ENCODE results near the gene UBE2K. TPM values are rescaled to one million over a fixed set of nuclear protein-coding genes. Genes with fewer than 3 reads are reported as not detected.

UBE2K gene
- total and polyA plus RNA-seq, 8 donors = 7.0 to 187 (median 38.4) TPM

DNA sequence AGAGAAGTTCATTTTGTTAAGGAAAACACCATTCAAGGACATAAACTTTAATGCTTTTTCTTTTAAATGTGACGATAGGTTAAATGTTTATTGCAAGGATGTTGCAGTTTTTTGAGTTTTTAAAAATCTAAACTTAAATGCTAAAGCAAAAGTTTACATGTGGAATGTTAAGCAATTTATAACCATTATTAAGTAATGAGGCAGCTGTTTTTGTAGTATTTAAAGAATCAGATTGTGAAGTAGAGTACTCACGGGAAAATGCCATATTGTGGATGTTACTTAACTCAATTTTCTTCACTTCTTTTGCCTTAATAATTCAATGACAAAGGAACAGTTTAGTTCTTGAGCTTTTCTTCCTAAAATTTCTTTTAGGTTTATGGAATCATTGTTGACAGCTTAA lies 43.5 kb downstream of the UBE2K start:
- TF ChIP-seq, protein P1, sequence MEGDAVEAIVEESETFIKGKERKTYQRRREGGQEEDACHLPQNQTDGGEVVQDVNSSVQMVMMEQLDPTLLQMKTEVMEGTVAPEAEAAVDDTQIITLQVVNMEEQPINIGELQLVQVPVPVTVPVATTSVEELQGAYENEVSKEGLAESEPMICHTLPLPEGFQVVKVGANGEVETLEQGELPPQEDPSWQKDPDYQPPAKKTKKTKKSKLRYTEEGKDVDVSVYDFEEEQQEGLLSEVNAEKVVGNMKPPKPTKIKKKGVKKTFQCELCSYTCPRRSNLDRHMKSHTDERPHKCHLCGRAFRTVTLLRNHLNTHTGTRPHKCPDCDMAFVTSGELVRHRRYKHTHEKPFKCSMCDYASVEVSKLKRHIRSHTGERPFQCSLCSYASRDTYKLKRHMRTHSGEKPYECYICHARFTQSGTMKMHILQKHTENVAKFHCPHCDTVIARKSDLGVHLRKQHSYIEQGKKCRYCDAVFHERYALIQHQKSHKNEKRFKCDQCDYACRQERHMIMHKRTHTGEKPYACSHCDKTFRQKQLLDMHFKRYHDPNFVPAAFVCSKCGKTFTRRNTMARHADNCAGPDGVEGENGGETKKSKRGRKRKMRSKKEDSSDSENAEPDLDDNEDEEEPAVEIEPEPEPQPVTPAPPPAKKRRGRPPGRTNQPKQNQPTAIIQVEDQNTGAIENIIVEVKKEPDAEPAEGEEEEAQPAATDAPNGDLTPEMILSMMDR (IDR thresholded peaks at IDR 0.05) = no peak
- TF ChIP-seq POLR2A (IDR thresholded peaks at IDR 0.05) (no peak), POLR2AphosphoS5 (IDR thresholded peaks at IDR 0.05) (no peak)
- peaks cover 0 to 22% (median 6%) of the 10 kb centered on the region in 4 donors for H3K4me1 ChIP-seq
- WGBS, 5 donors = 85 to 98% (median 93%) methylated on average over 2 of the region's 2 CpGs
- H3K27ac ChIP-seq = no peak overlapping the region
- no peak overlapping the region for H3K4me3 ChIP-seq
- no peak for DNase-seq
- H3K27me3 ChIP-seq = no peaks in the 10 kb centered on the region
- H3K9me3 ChIP-seq = no peaks in the 10 kb centered on the region
- intact Hi-C loops (cut with DNase I; ENCODE audit: low total_unique reads) = no loop called here
- peaks cover 0 to 56% (median 30%) of the 10 kb centered on the region in 4 donors for H3K36me3 ChIP-seq

DNA sequence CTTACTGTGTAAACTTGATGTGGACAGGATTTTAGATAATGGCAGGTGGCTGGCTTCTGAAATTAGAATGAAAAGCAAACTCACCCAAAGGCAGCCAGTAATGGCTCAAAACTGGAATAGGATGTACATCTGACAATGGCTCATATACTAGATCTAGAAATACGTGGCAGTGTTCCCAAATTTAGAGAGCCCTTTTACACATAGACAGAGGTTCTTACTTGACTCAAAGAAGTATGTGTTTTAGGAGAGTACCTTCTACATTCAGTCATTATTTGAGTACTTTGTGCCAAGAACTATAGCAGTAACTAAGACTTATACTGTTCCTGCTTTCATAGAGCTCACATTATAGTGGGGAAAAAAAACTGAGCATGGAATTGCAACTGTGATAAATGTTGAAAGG lies 48.0 kb downstream of the UBE2K start:
- H3K36me3 ChIP-seq = peaks cover 8 to 59% (median 51%) of the 10 kb centered on the region in 4 donors
- no peak overlapping the region for H3K4me3 ChIP-seq
- H3K27me3 ChIP-seq = no peaks in the 10 kb centered on the region
- H3K27ac ChIP-seq = no peak overlapping the region
- H3K4me1 ChIP-seq = peaks cover 0 to 18% (median 0%) of the 10 kb centered on the region in 4 donors
- intact Hi-C loops (cut with DNase I; ENCODE audit: low total_unique reads) = no loop called here
- no peaks in the 10 kb centered on the region for H3K9me3 ChIP-seq
- DNase-seq = no peak
- TF ChIP-seq EP300 (IDR thresholded peaks at IDR 0.05) (no peak), POLR2A (IDR thresholded peaks at IDR 0.05) (no peak), POLR2AphosphoS5 (IDR thresholded peaks at IDR 0.05) (no peak)
- TF ChIP-seq, protein P1 (IDR thresholded peaks at IDR 0.05) = no peak
- 54 to 84% (median 70%) methylated on average over 1 of the region's 1 CpG for WGBS, 5 donors

DNA sequence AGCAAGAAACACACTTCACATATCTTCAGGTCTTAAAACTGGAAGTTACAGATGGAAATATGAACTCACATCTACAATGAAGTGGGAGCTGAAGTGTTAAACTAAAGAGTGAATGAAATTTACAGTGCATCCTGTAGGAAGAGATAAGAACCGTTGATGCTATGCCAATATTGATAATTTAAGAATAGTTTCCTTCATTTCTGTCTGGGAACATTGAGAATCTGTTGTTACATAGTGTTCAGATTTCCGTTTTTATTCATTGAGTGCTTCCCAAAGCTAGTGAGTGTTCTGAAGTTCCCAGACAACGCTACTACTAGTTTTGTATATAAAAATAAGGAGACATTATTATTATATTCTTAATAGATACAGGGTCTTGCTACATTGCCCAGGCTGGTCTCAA lies 52.3 kb downstream of the UBE2K start:
- WGBS, 5 donors = 33 to 58% (median 47%) methylated on average over 3 of the region's 3 CpGs
- Histone ChIP-seq H3K9me3 (no peaks in the 10 kb centered on the region), H3K36me3 (peaks cover 8 to 63% (median 55%) of the 10 kb centered on the region in 4 donors), H3K4me1 (peaks cover 0 to 14% (median 2%) of the 10 kb centered on the region in 4 donors), H3K27me3 (no peaks in the 10 kb centered on the region), H3K27ac (no peak overlapping the region), H3K4me3 (no peak overlapping the region)
- intact Hi-C loops (cut with DNase I; ENCODE audit: low total_unique reads) = no loop called here
- no peak for DNase-seq
- TF ChIP-seq POLR2AphosphoS5 (IDR thresholded peaks at IDR 0.05) = no peak

DNA sequence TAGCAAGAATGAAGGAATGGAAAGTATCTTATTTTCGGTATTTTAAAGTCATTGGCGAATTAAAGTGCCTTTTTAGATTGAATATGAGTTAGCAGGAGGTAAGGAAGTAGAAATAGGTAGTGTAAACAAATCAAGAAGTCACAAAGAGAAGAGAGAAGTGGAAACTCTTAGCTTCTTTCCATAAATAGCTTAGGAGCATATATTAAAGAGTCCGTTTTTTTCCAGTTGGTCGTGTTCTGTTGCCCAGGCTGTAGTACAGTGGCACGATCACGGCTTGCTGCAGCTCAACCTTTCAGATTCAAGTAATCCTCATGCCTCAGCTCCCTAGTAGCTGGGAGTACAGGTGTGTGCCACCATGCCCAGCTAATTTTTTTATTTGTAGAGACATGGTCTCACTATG lies 56.4 kb downstream of the UBE2K start:
- DNase-seq = no peak
- H3K9me3 ChIP-seq = no peaks in the 10 kb centered on the region
- no peak overlapping the region for H3K27ac ChIP-seq
- intact Hi-C loops (cut with DNase I; ENCODE audit: low total_unique reads) = no loop called here
- peaks cover 0 to 6% (median 2%) of the 10 kb centered on the region in 4 donors for H3K4me1 ChIP-seq
- peaks cover 15 to 77% (median 65%) of the 10 kb centered on the region in 4 donors for H3K36me3 ChIP-seq
- WGBS, 5 donors = 69 to 84% (median 82%) methylated on average over 6 of the region's 6 CpGs
- TF ChIP-seq POLR2AphosphoS5 (IDR thresholded peaks at IDR 0.05) = no peak
- TF ChIP-seq, protein P1 (IDR thresholded peaks at IDR 0.05) = no peak
- TF ChIP-seq EP300 (IDR thresholded peaks at IDR 0.05) = no peak
- TF ChIP-seq POLR2A (IDR thresholded peaks at IDR 0.05) = no peak
- no peaks in the 10 kb centered on the region for H3K27me3 ChIP-seq
- no peak overlapping the region for H3K4me3 ChIP-seq

DNA sequence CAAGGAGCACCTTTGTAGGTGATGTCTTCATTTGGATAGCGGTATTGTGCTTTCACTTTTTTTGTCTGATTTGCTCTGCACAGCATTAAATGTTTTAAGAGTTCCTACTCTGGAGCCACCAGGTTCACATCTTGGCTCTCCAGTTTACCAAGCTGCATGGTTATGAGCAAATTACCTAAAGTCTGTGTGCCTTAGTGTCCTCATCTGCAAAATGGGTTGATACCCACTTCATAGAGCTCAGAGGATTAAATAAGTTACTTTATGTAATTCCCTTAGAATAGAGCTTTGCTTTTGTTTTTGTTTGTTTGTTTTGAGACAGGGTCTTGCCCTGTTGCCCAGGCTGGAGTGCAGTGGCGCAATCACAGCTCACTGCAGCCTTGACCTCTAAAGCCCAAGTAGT lies 58.2 kb downstream of the UBE2K start:
- WGBS, 5 donors = 94 to 100% (median 98%) methylated on average over 2 of the region's 2 CpGs
- intact Hi-C loops (cut with DNase I; ENCODE audit: low total_unique reads) = no loop called here
- Histone ChIP-seq H3K27me3 (no peaks in the 10 kb centered on the region), H3K36me3 (peaks cover 18 to 79% (median 70%) of the 10 kb centered on the region in 4 donors), H3K4me1 (peaks cover 0 to 5% (median 0%) of the 10 kb centered on the region in 4 donors), H3K4me3 (no peak overlapping the region), H3K27ac (no peak overlapping the region), H3K9me3 (no peaks in the 10 kb centered on the region)
- TF ChIP-seq POLR2AphosphoS5 (IDR thresholded peaks at IDR 0.05) (no peak), EP300 (IDR thresholded peaks at IDR 0.05) (no peak), POLR2A (IDR thresholded peaks at IDR 0.05) (no peak)
- TF ChIP-seq, protein P1 (IDR thresholded peaks at IDR 0.05) = no peak
- DNase-seq = no peak

Data from stomach (tissue), 9 donors.